K562 (cell line): ENCODE measurements around the gene EFCAB13.

Experiments
- NELFE ChIP-seq: IDR thresholded peaks from 2 replicates; pipeline ENCODE4 v1.6.1; 2011; ENCODE audit warnings: mild to moderate bottlenecking; ENCODE audit not compliant: insufficient read depth, insufficient read length
- PHF8 ChIP-seq: fragments of 200-600 bp; sonication (generic); IDR thresholded peaks from 2 replicates; pipeline ENCODE4 v1.6.1; 2012; ENCODE audit warnings: mixed run types, mild to moderate bottlenecking, inconsistent platforms, low read length, moderate library complexity, borderline replicate concordance
- POLR2A ChIP-seq: fragments of 450-650 bp; conservative IDR thresholded peaks from 2 replicates; pipeline ENCODE4 v1.6.1; 2016
- POLR2AphosphoS5 ChIP-seq: IDR thresholded peaks from 2 replicates; pipeline ENCODE4 v1.6.1; 2011; ENCODE audit warnings: mild to moderate bottlenecking, low read depth, low read length, moderate library complexity; ENCODE audit not compliant: control insufficient read depth, insufficient read depth
- RAD51 ChIP-seq: fragments of 450-650 bp; IDR thresholded peaks from 2 replicates; pipeline ENCODE4 v1.7.1; 2016; ENCODE audit warnings: low read depth, mild to moderate bottlenecking, borderline replicate concordance
- SP1 ChIP-seq: sonication (generic); formaldehyde crosslinking; IDR thresholded peaks from 2 replicates; pipeline ENCODE4 v1.8.1; 2022; ENCODE audit warnings: mild to moderate bottlenecking, missing genetic modification reagents
- TAL1 ChIP-seq: fragments of 450-650 bp; IDR thresholded peaks from 2 replicates; pipeline ENCODE4 v1.6.1; 2016; ENCODE audit warnings: mild to moderate bottlenecking
- TBP ChIP-seq: optimal IDR thresholded peaks from 2 replicates; pipeline ENCODE3; 2011; ENCODE audit warnings: low read depth, low read length, improper control_type of control experiment
- U2AF1 ChIP-seq: fragments of 200-400 bp; formaldehyde crosslinking; optimal IDR thresholded peaks from 2 replicates; pipeline ENCODE3; 2017; ENCODE audit warnings: mild to moderate bottlenecking, low read depth, low read length, moderate library complexity
- ZNF324 ChIP-seq: fragments of 250-450 bp; sonication (Bioruptor Pico); IDR thresholded peaks from 2 replicates; pipeline ENCODE4 v1.4.0; 2020; ENCODE audit warnings: mild to moderate bottlenecking
- TF ChIP-seq, protein P1 (sequence below): sonication (generic); formaldehyde crosslinking; IDR thresholded peaks from 2 replicates; pipeline ENCODE4 v1.8.1; 2023; ENCODE audit warnings: mild to moderate bottlenecking, missing genetic modification reagents
- TF ChIP-seq, protein P2 (sequence below): sonication (generic); formaldehyde crosslinking; IDR thresholded peaks from 2 replicates; pipeline ENCODE4 v1.9.0; 2022; ENCODE audit warnings: mild to moderate bottlenecking, missing genetic modification reagents

DNA sequence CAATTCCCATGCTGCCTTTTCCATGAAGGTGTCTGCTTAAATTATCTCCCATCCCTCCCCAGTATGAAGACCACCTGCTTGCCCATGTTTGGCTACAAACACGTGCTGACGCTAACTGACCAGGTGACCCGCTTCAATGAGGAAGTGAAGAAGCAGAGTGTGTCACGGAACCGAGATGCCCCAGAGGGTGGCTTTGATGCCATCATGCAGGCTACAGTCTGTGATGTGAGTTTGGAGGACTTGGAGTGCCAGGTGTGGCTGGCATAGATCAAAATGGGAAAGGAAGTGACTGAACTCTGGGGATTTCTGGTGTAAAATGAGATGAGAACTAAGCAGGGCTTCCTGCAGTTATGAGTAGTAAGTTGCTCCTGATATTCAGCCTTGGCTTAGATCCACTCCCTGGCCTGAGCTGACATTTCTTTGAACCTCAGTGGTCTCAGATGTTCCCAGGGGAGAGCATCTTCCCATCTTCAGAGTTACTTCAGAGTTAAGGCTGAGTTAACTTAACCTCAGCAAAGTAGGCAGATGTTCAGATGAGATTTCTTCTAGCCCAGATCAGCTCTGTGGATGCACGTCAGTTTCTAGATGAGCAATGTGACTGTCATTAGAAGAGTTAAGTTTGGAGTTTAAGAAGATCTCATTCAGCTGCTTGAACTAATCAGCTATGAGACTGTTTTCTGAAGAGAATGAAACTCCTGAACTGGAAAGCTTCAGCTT is 37.4 kb upstream of the EFCAB13 start:
- TF ChIP-seq U2AF1 (no peak), ZNF324 (CRISPR knock-in tag) (no peak), RAD51 (no peak), TAL1 (no peak), NELFE (no peak), POLR2A (no peak), POLR2AphosphoS5 (no peak), SP1 (CRISPR knock-in tag) (no peak), TBP (no peak), PHF8 (no peak)
- TF ChIP-seq, protein P1, sequence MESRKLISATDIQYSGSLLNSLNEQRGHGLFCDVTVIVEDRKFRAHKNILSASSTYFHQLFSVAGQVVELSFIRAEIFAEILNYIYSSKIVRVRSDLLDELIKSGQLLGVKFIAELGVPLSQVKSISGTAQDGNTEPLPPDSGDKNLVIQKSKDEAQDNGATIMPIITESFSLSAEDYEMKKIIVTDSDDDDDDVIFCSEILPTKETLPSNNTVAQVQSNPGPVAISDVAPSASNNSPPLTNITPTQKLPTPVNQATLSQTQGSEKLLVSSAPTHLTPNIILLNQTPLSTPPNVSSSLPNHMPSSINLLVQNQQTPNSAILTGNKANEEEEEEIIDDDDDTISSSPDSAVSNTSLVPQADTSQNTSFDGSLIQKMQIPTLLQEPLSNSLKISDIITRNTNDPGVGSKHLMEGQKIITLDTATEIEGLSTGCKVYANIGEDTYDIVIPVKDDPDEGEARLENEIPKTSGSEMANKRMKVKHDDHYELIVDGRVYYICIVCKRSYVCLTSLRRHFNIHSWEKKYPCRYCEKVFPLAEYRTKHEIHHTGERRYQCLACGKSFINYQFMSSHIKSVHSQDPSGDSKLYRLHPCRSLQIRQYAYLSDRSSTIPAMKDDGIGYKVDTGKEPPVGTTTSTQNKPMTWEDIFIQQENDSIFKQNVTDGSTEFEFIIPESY (CRISPR knock-in tag) = no peak
- TF ChIP-seq, protein P2, sequence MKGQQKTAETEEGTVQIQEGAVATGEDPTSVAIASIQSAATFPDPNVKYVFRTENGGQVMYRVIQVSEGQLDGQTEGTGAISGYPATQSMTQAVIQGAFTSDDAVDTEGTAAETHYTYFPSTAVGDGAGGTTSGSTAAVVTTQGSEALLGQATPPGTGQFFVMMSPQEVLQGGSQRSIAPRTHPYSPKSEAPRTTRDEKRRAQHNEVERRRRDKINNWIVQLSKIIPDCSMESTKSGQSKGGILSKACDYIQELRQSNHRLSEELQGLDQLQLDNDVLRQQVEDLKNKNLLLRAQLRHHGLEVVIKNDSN (CRISPR knock-in tag) = no peak
